ENCODE measurements around the gene VPS16. TPM values are rescaled to one million over a fixed set of nuclear protein-coding genes. Genes with fewer than 3 reads are reported as not detected.

VPS16 gene
- total RNA-seq, 1 experiment from 2014 or later: 26.2 TPM

DNA sequence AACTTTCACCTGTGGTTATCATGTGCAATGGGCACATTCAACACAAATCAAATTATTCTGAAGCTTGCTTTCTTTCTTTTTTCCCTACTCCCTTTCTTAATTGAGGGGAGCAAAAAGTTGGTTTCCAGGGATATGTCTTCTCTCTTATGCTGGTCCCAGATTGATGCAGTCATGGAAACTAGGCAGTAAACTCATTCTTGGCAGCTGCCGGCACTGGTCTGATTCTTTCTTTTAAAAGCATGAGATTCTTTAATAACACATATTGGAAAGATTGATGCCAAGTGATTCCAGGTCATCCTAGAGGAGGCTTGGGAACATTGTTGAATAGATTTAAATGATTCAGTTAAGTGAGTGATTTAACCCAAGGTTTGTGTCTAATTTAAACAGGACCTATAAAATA is 61.7 kb downstream of the VPS16 start (continued):
- no peak for TF ChIP-seq ESRRA (CRISPR knock-in tag; IDR thresholded peaks at IDR 0.05; ENCODE audit: borderline replicate concordance)
- no peak for TF ChIP-seq SMAD4 (CRISPR knock-in tag; IDR thresholded peaks at IDR 0.05)
- TF ChIP-seq, protein P1, sequence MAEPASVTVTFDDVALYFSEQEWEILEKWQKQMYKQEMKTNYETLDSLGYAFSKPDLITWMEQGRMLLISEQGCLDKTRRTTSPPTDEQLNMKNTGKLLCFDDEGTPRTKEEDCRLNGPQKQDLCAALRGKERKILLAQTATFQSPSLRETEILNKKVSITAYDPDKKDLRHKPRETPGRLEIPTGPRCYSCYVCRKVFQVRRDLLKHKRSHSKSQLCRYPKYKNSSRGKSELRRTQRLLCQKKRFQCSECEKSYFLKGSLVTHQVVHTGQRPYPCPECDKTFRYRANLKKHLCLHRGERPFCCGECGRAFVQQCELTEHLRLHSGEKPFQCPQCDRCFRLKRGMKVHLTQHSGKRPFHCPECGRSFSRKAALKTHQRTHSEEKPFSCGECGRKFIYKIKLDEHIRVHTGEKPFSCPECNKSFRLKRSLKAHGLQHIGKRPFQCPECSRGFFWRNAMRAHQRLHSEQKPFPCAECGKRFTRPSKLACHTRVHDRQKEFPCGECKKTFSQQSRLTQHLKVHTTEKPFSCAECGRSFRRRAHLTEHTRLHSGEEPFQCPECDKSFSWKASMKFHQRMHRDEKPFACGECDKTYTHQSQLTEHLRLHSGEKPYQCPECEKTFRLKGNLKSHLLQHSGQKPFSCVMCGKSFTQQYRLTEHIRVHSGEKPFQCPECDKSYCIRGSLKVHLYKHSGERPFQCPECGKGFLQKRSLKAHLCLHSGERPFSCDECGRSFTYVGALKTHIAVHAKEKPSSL (CRISPR knock-in tag; conservative IDR thresholded peaks at IDR 0.05): no peak
- TF ChIP-seq E2F1 (CRISPR knock-in tag; IDR thresholded peaks at IDR 0.05): no peak

DNA sequence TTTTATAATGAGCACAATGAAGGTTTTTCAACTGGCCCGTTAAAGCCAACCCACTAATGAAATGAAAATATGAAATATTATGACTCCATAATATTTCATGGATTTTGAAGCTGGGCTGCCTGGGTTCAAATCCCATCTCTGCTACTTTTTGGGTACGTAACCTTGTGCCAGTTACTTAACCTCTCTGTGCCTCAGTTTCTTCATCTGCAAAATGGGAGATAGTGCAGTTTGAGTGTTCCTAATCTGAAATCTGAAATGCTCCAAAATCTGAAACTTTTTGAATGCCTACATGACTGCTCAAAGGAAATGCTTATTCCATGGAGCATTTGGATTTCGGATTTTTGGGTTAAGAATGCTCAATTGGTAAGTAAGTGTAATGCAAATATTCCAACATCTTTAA is 62.3 kb downstream of the VPS16 start:
- no peak overlapping the region for H3K27ac Mint-ChIP-seq
- no peak for DNase-seq (ENCODE audit: low spot score)
- H3K4me1 Mint-ChIP-seq: no peaks in the 10 kb centered on the region
- H3K27me3 Mint-ChIP-seq (ENCODE audit: low read depth): no peaks in the 10 kb centered on the region; the same call in 1 of the 2 replicates
- ChIA-PET CTCF (interaction anchor here (1.2 kb wide), 1 partner anchor 15 kb away, joined by 3 read pairs; no protein-coding TSS in a partner anchor), POLR2A (no interaction called here)
- TF ChIP-seq USF1 (CRISPR knock-in tag; IDR thresholded peaks at IDR 0.05) (no peak), ELF4 (CRISPR knock-in tag; IDR thresholded peaks at IDR 0.05; ENCODE audit: low read depth) (no peak), SP1 (CRISPR knock-in tag; conservative IDR thresholded peaks at IDR 0.05) (no peak), ERG (CRISPR knock-in tag; IDR thresholded peaks at IDR 0.05) (no peak), SMAD3 (CRISPR knock-in tag; IDR thresholded peaks at IDR 0.05; ENCODE audit: borderline replicate concordance) (no peak), JAZF1 (CRISPR knock-in tag; IDR thresholded peaks at IDR 0.05) (no peak), MAX (CRISPR knock-in tag; IDR thresholded peaks at IDR 0.05) (no peak), CREB1 (CRISPR knock-in tag; IDR thresholded peaks at IDR 0.05) (no peak), ZNF512 (CRISPR knock-in tag; IDR thresholded peaks at IDR 0.05; ENCODE audit: borderline replicate concordance) (no peak), NR2C2 (CRISPR knock-in tag; IDR thresholded peaks at IDR 0.05) (no peak), SOX15 (CRISPR knock-in tag; IDR thresholded peaks at IDR 0.05) (no peak), TEAD1 (CRISPR knock-in tag; IDR thresholded peaks at IDR 0.05) (no peak), CBFB (CRISPR knock-in tag; IDR thresholded peaks at IDR 0.05; ENCODE audit: low read depth) (no peak), KAT7 (CRISPR knock-in tag; IDR thresholded peaks at IDR 0.05; ENCODE audit: borderline replicate concordance) (no peak), E2F5 (CRISPR knock-in tag; IDR thresholded peaks at IDR 0.05) (no peak)
- TF ChIP-seq, protein P2, sequence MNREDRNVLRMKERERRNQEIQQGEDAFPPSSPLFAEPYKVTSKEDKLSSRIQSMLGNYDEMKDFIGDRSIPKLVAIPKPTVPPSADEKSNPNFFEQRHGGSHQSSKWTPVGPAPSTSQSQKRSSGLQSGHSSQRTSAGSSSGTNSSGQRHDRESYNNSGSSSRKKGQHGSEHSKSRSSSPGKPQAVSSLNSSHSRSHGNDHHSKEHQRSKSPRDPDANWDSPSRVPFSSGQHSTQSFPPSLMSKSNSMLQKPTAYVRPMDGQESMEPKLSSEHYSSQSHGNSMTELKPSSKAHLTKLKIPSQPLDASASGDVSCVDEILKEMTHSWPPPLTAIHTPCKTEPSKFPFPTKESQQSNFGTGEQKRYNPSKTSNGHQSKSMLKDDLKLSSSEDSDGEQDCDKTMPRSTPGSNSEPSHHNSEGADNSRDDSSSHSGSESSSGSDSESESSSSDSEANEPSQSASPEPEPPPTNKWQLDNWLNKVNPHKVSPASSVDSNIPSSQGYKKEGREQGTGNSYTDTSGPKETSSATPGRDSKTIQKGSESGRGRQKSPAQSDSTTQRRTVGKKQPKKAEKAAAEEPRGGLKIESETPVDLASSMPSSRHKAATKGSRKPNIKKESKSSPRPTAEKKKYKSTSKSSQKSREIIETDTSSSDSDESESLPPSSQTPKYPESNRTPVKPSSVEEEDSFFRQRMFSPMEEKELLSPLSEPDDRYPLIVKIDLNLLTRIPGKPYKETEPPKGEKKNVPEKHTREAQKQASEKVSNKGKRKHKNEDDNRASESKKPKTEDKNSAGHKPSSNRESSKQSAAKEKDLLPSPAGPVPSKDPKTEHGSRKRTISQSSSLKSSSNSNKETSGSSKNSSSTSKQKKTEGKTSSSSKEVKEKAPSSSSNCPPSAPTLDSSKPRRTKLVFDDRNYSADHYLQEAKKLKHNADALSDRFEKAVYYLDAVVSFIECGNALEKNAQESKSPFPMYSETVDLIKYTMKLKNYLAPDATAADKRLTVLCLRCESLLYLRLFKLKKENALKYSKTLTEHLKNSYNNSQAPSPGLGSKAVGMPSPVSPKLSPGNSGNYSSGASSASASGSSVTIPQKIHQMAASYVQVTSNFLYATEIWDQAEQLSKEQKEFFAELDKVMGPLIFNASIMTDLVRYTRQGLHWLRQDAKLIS (CRISPR knock-in tag; IDR thresholded peaks at IDR 0.05; ENCODE audit: borderline replicate concordance): no peak
- TF ChIP-seq, protein P1 (CRISPR knock-in tag; conservative IDR thresholded peaks at IDR 0.05): no peak
- H3K9me3 Mint-ChIP-seq: peaks cover 14% of the 10 kb centered on the region
- H3K36me3 Mint-ChIP-seq: peaks cover 25% of the 10 kb centered on the region
- H3K4me3 Mint-ChIP-seq: no peak overlapping the region
- ATAC-seq: no peak
